NCI-H128 (cell line): ENCODE data around the gene MATN1.

Experiments
- DNase-seq: peaks from one replicate; lab custom pipeline; 2025; ENCODE audit not compliant: unreplicated experiment; lab: John Stamatoyannopoulos, UW

Gene MATN1

DNA sequence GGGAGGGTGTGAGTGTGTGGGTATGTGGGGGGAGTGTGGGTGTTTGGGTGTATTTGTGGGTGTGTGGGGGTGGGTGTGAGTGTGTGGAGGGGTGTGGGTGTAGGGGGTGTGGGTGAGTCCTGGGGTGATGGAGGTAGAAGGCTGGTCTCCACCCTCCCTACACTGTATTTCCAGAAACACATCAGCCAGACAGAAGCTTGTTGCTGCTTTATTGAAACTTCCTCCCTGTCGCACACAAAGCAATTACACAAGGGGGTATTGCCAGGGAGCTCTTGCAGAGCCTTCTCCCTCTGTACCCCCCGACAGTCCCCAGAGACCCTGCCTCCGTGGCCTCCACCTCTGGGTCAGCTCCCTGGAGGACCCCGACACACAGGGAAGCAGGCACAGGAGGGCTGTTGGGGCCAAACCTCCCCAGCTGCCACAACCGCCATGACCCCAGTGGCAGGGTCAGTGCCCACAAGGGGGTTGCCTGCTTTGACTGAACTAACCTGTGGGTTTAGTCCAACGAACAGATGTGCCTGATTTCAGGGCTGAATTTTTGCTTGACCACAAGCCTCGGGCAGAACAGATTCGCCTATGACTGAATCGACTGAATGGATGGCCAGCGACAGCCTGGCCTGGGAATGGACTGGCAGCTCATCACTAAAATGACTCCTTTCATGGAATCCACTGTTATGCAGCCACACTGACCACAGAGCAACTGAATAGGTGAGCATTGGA, 9.1 kb upstream of the MATN1 start:
- no peak for DNase-seq

DNA sequence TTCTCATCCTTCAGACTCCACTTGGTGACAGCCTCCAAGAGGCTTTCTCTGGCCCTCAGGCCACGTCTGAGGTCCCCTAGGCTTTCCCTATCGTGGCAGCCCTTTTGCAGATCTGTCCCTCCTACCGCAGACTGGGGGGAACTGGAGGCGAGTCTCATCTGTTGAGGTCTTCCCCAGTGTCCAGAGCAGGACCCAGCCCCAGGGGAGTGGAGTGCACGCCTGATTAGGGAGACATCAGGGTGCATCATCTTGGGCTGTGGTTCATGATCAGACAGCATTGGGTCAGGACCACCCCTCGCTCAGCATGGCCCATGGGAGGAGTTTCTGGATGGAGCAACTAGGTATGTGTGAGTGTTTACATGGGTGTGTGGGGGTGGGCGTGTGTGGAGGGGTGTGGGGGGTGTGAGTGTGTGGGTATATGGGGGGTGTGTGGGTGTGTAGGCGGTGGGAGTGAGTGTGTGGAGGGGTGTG, 8.5 kb upstream of the MATN1 start:
- DNase-seq: no peak

DNA sequence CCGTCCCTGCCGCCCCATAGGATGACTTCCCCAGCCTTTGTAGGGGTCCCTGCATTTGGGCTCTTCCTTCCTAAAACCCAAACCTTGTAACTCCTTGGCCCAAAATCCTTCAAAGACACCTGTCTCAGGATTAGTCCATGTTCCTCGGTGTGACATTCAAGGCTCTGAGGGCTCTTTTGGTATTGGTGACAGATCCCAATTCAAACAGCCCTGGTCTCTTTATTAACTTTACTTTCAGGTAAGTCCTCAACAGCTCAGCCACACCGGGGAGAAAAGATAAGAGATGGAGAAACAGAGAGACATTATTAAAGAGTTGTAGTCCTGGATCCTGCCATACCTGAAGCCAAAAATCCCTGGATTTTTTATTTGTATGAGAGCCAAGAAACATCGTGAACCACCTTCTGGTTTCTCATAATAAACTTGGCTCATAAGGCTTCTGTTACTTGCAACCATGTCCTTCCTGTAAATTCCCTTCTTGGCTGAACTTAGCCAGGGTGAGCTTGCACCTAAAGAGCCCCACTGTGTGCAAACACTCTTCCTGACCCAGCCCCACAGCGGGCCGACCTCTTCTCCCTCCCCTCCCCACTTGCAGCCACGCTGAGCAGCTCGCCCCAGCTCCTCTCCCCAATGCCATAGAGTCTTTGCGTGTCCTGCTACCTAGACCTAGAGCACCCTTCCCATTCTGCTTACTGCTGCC, 7.9 kb upstream of the MATN1 start:
- DNase-seq: no peak

DNA sequence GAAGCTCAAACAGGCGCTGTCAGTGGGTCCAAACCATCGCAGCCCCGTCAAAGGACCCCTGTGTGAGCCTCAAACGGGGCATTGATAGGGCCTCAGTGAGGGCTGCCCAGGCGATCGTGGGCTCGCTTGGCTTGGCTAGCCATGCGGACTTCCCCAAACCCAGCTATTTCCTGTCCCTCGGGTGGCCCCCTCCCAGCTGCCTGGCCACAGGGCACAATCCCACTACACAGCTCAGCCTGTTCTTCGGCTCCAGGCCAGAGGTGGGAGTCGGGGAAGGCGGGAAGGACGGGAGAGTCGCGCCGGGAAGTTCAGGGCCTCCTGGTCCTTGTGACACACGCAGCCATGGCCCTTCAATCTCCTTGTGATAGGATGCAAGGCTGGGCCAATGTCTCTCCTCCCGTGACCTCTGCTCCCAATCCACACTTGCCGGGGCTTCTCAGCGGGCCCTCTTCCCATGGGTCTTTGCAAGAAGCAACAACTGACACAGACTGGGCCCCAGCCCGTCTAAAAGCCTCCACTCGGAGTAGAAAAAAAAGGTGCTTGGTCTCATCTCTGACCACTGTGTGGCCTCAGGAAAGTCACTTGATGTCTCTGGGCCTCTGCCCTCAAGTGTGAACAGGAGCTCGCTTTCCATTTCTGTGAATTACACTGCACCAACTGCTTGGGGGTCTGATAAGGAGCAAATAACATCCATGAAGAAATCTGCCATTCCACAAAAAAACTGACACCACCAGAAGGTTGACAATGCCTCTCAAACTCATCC, 7.1 kb upstream of the MATN1 start:
- no peak for DNase-seq

DNA sequence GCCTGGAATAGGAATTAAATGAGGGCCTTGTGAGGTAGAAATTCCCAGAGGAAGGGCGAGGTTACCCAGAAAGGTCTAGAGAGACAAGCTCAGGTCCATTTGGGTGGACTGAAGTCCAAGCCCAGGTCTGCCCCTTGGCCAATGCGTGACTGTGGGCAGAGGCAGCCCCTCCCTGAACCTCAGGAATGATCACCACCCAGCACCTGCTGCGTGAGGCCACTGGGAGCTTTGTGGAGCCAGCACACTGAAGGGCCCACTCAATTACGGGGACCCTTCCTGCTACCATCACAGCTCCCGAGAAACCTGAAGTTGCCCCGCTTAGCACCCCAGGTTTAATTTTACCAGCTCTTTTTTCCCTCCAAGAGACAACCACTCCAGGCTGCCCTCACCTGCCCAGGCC, 6.5 kb upstream of the MATN1 start:
- no peak for DNase-seq

DNA sequence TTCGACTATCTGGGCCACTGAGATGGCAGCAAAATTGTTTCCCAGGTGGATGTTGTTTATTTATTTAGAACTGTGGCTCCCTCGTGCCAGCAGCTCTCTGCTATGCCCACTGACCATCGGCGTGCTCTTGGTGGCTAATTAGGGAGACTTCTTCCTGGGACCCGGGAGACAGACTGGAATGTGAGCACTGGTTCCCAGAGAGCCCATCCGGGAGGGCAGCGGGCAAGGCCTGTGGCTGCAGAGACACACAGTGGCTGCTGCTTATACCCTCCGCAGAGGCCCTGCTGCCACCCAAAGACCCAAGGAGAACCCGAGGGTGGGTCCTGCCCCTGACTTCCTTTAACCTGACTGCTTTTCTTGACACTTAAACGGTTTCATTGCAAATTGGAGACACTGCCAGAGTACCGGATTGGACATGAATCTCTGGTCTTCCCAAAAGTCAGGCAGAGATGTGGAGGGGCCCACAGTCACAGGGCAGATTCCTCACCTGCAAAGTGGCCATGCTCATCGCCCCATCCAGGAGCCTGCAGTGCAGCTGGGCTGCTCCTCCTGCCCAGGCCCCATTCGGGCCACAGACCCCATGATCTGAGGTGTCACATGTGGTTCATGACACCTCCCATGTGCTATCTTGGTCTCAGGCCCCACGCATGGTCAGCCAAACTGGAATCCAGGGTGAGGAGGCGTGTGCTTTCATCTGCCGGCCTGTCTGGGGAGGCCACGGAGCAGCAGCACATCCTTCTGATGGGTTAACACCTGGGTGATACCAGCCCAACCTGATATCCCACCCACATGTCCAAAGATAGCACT, 5.7 kb upstream of the MATN1 start:
- no peak for DNase-seq

GRCh38 chr1:30728340-30728739, 5.0 kb upstream of the MATN1 start:
- DNase-seq: no peak

- DNase-seq: no peak
Observed at GRCh38 chr1:30727824-30728223, 4.4 kb upstream of the MATN1 start.

- no peak for DNase-seq
Observed at GRCh38 chr1:30726773-30727684, 3.6 kb upstream of the MATN1 start.

GRCh38 chr1:30726236-30726635, 2.9 kb upstream of the MATN1 start:
- no peak for DNase-seq

- no peak for DNase-seq
Observed at GRCh38 chr1:30725450-30726095, 2.2 kb upstream of the MATN1 start.

DNA sequence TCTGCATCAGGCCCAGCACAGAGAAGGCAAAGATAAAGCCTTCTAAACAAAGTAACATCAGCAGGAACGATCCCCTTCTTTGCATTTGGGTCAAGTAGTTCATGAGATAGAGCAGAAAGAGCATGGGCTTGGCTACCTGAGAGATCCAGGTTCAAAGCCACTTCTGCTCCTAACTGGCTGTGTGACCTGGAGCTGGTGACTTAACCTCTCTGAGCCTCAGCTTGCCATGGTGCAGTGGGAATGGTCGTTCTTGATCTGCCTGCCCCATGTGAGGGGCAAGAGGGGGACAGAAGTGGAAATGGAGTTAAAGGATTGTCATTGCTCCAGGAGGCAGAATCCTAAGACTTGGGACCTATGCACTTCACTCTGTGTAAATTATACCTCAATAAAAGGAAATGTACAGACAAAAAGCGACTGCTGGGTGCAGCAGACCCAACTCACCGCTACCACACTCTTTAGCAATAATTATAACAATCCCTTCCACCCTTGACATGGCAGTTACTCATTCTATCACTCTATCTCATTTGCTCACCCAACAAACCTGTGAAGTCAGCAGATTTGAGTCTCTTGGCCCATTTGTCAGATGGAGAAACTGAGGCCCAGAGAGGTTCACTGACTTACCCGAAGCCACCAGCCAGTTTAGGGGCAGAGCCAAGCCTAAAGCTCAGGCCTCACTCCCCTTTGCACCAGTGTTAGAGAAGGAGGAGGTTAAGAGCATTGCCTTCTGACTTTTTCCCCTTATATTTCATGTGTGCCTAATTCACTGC, 1.5 kb upstream of the MATN1 start:
- DNase-seq: no peak

DNA sequence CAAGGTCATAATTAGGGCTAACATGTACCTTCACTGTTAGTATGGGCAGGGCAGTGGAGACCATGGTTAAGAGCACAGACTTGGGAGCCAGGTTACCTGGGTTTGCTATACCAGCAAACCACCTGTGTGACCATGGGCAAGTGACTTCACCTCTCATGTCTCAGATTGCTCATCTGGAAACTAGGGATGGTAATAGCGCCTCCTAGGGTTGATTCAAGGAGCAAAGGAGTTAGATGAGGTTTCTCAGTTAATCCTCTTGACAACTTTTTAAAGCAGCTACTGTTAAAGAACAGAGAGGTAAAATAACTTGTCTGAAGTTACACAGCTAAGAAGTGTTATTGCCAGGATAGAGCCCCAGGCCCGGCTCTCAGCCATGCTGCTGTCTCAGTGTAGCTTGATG, 790 bp upstream of the MATN1 start:
- DNase-seq: no peak

- DNase-seq: no peak
Observed at GRCh38 chr1:30721812-30722537, 1.4 kb downstream of the MATN1 start.

- no peak for DNase-seq
Observed at GRCh38 chr1:30721341-30721793, 2.0 kb downstream of the MATN1 start.

GRCh38 chr1:30720271-30721223, 2.8 kb downstream of the MATN1 start:
- no peak for DNase-seq
